SH-SY5Y (cell line): ENCODE results near the gene ADORA1.

Source experiments
- GATA2 ChIP-seq: IDR thresholded peaks from 2 replicates; pipeline ENCODE4 v1.6.1; 2011; ENCODE audit warnings: mild to moderate bottlenecking, low read depth, low read length
- GATA3 ChIP-seq: IDR thresholded peaks from 2 replicates; pipeline ENCODE4 v1.6.1; 2011; ENCODE audit warnings: low read depth, mild to moderate bottlenecking, low read length, moderate library complexity

Gene ADORA1

GRCh38 chr1:203170625-203171330, 43.3 kb downstream of the ADORA1 start:
- no peak for TF ChIP-seq GATA3
- no peak for TF ChIP-seq GATA2

GRCh38 chr1:203171341-203172183, 44.0 kb downstream of the ADORA1 start:
- no peak for TF ChIP-seq GATA2
- TF ChIP-seq GATA3: no peak

- TF ChIP-seq GATA3: no peak
- TF ChIP-seq GATA2: no peak
These were observed 44.9 kb downstream of the ADORA1 start for GRCh38 chr1:203172184-203173010.

- no peak for TF ChIP-seq GATA2
- TF ChIP-seq GATA3: no peak
These were observed 45.6 kb downstream of the ADORA1 start for GRCh38 chr1:203173011-203173555.

GRCh38 chr1:203173566-203173965, 46.0 kb downstream of the ADORA1 start:
- TF ChIP-seq GATA2 (no peak), GATA3 (no peak)

- TF ChIP-seq GATA3 (no peak), GATA2 (no peak)
These were observed 46.9 kb downstream of the ADORA1 start for GRCh38 chr1:203174324-203174985.

GRCh38 chr1:203175237-203175826, 47.8 kb downstream of the ADORA1 start, which contains the start of gene MYBPH:
Gene MYBPH, minus strand, starts transcription at chr1:203175826. Its CDS starts 71 bp downstream, at chr1:203175755.
- TF ChIP-seq GATA3 (no peak), GATA2 (no peak)

GRCh38 chr1:203175827-203176241, 48.3 kb downstream of the ADORA1 start:
- no peak for TF ChIP-seq GATA2
- no peak for TF ChIP-seq GATA3

- TF ChIP-seq GATA2: no peak
- no peak for TF ChIP-seq GATA3
These were observed 48.9 kb downstream of the ADORA1 start for GRCh38 chr1:203176273-203177035.

- TF ChIP-seq GATA3 (no peak), GATA2 (no peak)
These were observed 49.5 kb downstream of the ADORA1 start for GRCh38 chr1:203177036-203177405.

GRCh38 chr1:203177470-203178039, 50.0 kb downstream of the ADORA1 start:
- TF ChIP-seq GATA2 (no peak), GATA3 (no peak)

- no peak for TF ChIP-seq GATA2
- no peak for TF ChIP-seq GATA3
These were observed 50.6 kb downstream of the ADORA1 start for GRCh38 chr1:203178083-203178482.
